Muscle of arm (tissue), 12 donors: ENCODE measurements around the gene SOHLH1. TPM values are rescaled to one million over a fixed set of nuclear protein-coding genes. Genes with fewer than 3 reads are reported as not detected.
A peak's percentile ranks its signal among the peaks of the same experiment; 100 is the strongest.

Experiments
- DNase-seq: peaks from one replicate; pipeline ENCODE4 v3.0.0-alpha.2; 2013
- polyA plus RNA-seq, 12 donors: library from polyadenylated mRNA; unstranded; fragments of 120-200 nt; gene quantifications; one replicate each; pipeline ENCODE4 v1.2.1, GENCODE V29; 2013; ENCODE audit not compliant: insufficient read length in 12 of 12

The SOHLH1 gene
- polyA plus RNA-seq, 12 donors = 0.10 to 0.30 (median 0.13) TPM; not detected in 6

DNA sequence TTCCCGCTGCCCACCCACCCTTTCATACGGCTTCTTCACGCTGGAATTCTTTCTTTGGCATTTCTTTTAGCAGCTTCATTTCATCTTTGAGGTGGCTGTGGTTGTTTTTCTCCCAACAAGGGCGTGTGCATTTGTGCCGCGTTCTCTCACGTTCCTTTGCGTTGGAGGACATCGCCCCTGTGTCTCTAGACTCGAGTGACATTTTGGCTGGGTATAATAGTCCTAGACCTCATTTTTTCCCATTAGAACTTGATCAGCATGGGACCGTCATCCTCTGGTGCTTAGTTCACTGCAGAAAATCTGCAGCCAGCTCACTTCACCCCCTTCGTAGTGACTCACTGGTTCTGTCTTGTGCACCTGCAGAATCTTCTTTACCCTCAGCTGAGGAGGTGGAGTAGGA is 32.2 kb upstream of the SOHLH1 start:
- DNase-seq = no peak

DNA sequence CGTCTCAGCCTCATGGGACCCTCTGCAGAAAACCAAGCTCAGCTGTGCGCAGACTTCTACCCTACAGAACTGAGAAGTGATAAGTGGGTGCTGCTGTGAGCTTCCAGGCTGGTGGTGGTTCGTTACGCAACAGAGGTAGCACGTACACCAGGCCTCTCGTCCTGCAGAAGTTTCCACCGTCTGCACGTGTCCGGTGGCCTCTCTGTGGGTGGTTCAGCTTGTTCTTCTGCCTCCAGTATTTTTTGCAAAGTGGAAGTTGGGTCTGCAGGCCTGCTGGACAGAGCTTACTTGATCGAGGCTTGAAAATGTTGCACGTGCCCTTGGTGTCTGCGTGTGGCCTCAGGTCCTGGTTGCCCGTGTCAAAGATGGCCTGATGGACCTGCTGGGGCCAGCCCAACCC is 30.2 kb upstream of the SOHLH1 start:
- DNase-seq = no peak

- DNase-seq = no peak
Measured at GRCh38 chr9:135728436-135729110, 29.3 kb upstream of the SOHLH1 start.

- DNase-seq = no peak
Measured at GRCh38 chr9:135727257-135727875, 28.1 kb upstream of the SOHLH1 start.

DNA sequence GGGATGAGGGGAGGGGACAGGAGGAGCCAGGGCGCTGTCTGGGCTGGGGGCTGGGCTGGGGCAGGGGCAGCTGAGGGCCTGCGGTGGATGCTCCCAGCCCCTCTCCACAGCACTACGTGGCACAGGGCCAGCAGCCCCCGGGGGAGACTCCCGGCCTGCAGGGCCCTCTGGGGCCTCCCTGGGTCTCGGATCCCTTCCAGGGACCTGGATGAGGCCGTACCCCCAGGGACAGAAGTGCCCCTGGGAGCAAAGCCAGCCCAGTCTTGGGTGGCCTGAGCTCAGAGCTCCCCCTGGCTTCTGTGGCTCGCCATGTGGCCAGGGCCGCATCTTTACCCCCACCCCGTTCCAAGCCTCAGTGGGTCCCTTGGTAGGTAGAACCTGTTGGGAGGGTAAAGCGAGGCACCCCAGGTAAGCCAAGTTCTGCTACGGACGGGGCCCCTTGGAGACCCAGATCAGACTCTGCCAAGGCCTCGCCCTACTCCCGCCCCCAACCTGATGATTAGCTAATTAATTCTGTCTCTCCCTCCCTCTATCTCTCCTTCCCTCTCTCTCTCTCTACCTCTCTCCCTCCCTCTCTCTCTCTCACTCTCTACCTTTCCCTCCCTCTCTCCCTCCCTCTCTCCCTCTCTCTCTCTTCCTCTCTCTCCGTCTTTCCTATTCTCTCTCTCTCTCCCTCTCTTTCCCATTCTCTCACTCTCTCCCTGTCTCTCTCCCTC is 27.0 kb upstream of the SOHLH1 start:
- DNase-seq = no peak

DNA sequence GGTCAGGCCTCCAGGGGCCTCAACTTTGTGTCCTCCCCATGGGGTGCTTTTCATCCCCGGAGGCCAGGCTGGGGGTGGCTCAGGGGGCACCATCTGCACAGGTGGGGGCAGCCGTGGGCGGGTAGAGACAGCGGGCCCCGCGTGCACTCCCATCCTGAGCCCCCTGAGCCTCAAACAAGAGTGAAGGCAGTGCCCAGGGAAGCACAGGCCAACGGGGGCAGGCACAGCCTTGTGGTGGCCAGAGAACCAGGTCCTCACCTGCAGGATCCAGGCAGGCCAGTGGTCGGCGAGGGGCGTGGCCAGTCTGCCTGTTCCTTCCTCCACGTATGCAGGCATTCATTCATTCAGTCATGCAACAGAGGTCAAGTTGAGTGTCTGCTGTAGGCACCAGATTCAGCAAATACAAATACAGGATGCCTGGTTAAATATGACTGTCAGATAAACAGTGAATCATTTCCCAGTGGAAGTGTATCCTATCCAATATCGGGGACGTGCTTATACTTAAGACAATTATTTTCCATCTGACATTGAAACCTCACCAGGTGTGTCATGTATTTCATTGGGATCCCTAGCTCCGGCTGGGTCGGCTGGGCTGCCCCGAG is 25.0 kb upstream of the SOHLH1 start:
- DNase-seq = no peak

GRCh38 chr9:135722365-135722764 is 23.1 kb upstream of the SOHLH1 start:
- no peak for DNase-seq

GRCh38 chr9:135719472-135719871 is 20.2 kb upstream of the SOHLH1 start:
- no peak for DNase-seq

DNA sequence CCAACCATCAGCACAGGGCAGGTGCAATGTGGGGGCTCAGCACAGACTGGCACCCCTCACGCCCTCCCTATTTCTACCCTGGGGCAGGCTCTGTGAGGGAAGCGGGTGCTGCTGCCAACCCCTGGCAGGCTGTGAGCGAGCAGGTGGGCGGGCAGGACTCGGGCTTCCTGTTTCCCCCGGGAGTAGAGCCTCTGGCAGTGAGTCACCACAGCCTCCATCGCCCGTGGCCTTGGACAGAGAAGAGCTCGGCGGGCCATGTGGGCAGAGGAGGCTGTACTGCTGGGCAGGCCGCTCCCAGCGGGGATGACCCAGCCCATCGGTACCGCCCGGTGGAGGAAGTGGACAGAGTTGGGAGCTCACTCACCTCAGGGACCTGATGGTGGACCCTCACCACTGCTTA is 19.3 kb upstream of the SOHLH1 start:
- DNase-seq = no peak

GRCh38 chr9:135717410-135717809 is 18.1 kb upstream of the SOHLH1 start:
- no peak for DNase-seq

GRCh38 chr9:135716045-135716444 is 16.8 kb upstream of the SOHLH1 start:
- DNase-seq = no peak

DNA sequence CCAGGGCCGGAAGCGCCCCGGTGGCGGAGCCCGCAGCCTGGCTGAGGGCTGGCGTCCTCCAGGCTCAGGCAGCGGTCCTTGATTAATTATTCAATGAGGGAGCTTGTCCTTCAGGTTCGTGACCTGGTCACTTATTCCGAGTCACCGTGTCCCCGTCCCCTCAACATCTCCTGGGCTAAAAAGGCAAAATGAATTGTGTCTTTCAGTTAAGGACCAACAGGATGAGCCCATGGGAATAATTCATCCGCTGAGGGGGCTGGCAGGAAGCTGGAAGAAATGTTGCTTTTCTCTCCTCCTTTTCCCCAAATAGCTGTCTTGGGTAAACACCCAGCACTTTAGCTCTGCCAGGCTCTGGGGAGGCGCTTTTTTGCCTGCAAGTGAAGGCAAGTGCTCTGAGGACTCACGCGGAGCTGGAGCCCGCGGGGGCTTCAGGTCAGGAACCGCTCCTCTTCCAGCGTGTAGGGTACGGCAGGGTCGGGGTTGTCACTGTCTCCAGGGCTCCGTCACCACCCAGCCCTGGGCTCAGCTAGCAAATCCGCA is 15.8 kb upstream of the SOHLH1 start:
- DNase-seq = no peak

DNA sequence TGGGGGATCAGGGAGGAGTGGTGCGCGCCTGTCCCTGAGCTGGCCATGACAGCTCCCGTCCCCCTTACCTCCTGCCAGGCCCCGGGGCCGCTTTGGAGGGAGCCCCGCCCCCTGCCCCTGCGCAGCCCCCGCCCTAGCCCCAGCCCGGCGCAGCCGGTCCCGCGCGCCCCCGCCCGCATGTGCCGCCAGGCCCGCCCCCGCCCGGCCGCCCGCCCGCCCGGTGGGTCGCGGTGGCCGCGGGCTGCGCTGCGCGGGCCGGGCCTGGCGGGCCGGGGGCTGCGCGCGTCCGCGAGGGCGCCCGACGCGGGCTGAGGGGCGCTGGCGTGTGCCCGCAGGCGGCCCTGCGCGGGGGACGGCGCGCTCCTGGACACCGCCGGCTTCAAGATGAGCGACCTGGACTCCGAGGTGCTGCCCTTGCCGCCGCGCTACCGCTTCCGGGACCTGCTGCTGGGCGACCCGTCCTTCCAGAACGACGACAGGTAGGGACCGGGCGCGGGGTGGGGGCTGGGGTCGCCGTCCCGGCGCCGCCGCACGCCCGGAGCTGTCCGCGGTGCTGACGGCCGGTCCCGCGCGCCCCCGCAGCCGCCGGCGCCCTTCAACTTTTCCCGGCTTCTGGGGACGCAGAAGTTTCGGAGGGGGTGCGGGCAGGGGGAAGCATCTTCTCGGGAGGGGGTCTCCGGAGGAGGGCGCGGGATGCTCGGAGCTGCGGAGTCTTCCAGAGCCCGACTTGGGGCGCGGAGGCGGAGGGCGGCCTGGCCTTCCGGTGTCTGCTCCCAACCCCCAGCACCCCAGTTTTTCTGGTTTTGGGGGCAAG is 15.2 kb upstream of the SOHLH1 start:
- no peak for DNase-seq

- peak; percentile 69 for DNase-seq
Measured at GRCh38 chr9:135712613-135713295, 13.5 kb upstream of the SOHLH1 start.

DNA sequence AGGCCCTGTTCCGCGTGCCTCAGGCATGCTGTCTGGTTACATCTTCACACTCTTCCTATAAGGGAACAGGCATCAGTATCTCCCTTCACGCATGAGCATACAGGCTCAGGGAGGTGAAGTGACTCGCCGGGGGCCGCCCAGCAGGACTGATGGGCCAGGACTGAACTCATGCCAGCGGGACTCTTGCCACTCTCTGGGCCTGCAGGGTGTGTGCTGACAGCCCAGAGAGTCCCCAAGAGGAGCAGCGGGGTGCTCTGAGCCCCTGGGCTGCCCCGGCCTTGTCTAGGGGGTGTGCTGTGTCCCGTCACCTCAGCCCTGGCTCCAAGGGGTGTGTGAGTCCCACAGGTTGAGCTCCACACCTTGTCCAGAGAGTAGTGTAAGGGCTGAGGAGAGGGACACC is 12.6 kb upstream of the SOHLH1 start:
- no peak for DNase-seq

- no peak for DNase-seq
Measured at GRCh38 chr9:135711391-135711790, 12.1 kb upstream of the SOHLH1 start.

DNA sequence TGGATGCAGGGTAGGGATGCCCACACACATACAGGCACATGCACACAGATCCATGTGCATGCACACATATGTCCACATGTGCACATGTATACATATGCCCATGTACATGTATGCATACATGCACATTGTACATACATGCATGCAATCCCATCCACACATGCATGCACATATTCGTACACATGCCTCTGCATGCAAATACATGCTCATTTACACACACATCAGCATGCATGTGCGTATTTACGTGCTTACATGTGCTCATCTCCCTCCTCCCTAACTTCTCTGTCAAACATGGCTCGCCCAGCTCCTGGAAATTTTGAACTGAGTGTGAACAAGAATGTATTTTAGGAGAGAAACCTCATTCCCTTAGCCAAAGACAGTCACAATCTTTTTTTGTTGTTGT is 8.9 kb upstream of the SOHLH1 start:
- no peak for DNase-seq

DNA sequence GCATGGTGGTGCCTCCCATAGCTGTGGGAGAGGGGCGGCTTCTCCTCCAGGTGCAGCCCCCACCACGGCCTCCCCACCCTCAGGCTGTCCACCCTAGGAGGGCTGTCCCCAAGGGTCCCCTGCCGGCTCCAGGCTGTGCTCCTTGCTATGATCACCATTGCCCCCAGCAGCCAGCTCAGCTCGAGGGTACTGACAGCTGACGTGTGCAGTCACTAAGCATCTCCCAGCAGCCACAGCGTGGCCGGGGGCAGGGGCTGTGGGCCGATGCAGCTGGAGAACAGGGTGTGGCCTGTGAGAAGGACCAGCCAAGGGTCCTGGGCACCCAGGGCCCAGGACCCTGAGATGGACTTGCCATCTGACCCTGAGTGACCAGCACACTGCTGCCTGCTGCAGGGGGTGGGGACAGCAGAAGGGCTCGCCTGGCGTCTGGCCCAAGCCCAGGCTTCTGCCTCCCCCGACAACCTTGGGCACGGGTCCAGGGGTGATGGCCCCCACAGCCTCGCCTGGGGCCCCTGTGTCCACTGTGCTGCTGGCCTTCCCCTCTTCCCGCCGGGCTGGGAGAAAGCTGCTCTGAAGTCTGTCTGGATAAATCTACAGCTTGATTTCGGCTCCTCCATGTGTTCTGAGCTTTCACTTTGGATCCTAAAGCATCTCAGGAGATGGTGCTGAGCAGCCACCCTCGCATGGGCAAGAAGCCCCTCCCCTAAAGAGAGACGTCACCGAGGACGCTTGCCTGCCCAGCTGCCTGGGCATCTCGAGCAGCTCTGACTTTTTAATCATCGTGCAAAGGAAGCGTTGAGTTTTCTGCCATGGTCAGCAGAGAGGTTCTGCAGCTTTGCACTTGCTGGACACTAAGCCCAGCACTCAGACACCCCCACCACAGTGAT is 8.2 kb upstream of the SOHLH1 start:
- DNase-seq = no peak

DNA sequence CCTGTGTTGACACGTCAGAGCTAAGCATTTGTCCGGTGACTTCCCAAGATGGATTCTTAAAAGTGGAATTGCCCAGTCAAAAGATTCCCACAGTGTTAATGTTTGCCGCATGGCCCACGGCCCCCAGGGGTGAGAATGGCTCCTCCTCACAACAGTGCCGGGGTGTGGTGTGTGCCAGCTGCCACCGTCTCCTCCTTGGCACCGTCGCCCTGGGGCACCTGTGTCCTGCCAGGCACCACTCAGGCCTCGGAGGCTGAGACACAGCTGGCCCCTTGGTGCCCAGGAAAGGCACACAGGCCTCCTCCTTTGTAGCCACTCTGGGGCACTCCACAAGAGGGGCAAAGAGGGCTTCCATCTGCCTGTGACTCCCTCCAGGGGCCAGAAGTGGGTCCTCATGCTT is 7.0 kb upstream of the SOHLH1 start:
- DNase-seq = no peak

- DNase-seq = no peak
Measured at GRCh38 chr9:135705376-135705775, 6.1 kb upstream of the SOHLH1 start.
